GF-D8 (cell line): Measurements from ENCODE around the gene USP6NL.

Experiments
- DNase-seq: peaks from one replicate; lab custom pipeline; 2025; lab: John Stamatoyannopoulos, UW

The USP6NL gene

DNA sequence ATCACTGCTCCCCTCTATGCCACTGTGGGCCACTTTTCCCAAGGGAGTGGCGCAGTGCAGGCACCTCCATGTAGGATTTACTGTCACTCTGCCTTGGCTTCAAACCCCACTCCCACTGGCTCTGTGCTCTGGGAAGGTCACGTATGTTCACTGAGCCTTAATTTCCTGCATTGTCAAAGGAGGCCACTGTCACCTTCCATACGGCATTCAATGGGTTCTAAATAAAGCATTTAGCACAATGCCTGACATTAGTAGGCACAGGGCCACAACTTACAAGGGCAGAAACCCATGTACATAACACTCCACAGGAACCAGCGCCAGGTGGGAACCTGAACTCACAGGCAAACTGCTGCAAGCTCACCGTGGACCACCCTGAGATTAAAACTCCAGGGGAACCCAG, 196.4 kb downstream of the USP6NL start:
- no peak for DNase-seq

- DNase-seq, result no peak
Observed at GRCh38 chr10:11414314-11415038, 197.0 kb downstream of the USP6NL start.

DNA sequence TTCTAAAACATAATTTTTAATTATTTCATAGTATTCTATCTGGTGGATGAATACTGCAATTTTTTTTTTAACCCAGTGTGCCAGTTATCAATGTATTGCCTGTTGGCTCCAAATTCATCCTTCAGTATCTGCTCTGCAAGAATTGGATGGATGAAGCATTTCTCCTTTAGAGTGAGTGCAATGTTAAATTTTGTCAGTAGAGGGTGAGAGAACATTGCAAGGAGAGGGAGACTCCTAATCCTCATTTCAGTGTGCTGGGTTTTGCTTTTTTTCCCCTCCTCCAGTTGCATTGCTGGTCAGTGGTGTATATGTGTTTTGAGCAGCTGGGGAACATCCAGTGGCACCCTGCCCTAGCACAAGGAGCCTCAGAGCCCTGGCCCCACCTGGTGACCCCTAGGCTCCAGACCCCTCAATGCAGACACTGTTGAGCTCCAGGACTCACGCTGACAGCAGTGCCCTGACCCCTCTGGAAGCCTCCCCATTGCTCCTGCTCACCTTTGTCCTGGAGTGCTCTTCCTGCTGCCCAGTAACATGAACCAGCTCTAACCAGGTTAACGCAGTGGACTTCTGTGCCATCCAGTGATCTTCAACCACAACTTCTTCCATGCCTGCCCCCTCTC, 199.4 kb downstream of the USP6NL start:
- DNase-seq, result no peak

GRCh38 chr10:11409357-11409756, 202.1 kb downstream of the USP6NL start:
- no peak for DNase-seq

- no peak for DNase-seq
Observed at GRCh38 chr10:11407939-11408338, 203.5 kb downstream of the USP6NL start.

- no peak for DNase-seq
Observed at GRCh38 chr10:11406746-11407145, 204.7 kb downstream of the USP6NL start.

GRCh38 chr10:11404901-11405300, 206.5 kb downstream of the USP6NL start:
- no peak for DNase-seq
